GM21529 (cell line): ENCODE measurements around the gene ARL6IP5.

Experiments used
- ATAC-seq: cut with Tn5 transposase; IDR thresholded peaks from one replicate; pipeline ENCODE4 v1.9.1; 2021; ENCODE audit not compliant: unreplicated experiment

ARL6IP5 gene

GRCh38 chr3:69116162-69116561 is 31.4 kb downstream of the ARL6IP5 start:
- ATAC-seq: no peak

- ATAC-seq: no peak
These were observed 32.2 kb downstream of the ARL6IP5 start for GRCh38 chr3:69116897-69117296.

GRCh38 chr3:69118555-69118954 is 33.8 kb downstream of the ARL6IP5 start:
- ATAC-seq: no peak

GRCh38 chr3:69119138-69119537 is 34.4 kb downstream of the ARL6IP5 start:
- ATAC-seq: no peak

GRCh38 chr3:69119681-69120080 is 34.9 kb downstream of the ARL6IP5 start:
- ATAC-seq: no peak

GRCh38 chr3:69120879-69121464 is 36.2 kb downstream of the ARL6IP5 start:
- peak; percentile 90 for ATAC-seq

GRCh38 chr3:69121513-69121912 is 36.8 kb downstream of the ARL6IP5 start:
- ATAC-seq: no peak

GRCh38 chr3:69121950-69122349 is 37.2 kb downstream of the ARL6IP5 start:
- no peak for ATAC-seq

GRCh38 chr3:69122403-69122802 is 37.7 kb downstream of the ARL6IP5 start, which contains the start of gene LMOD3:
Gene LMOD3, minus strand, starts transcription at chr3:69122595. Its CDS starts 209 bp downstream, at chr3:69122386.
- no peak for ATAC-seq

- no peak for ATAC-seq
These were observed 41.5 kb downstream of the ARL6IP5 start for GRCh38 chr3:69126216-69126615.

GRCh38 chr3:69126999-69127398 is 42.3 kb downstream of the ARL6IP5 start:
- ATAC-seq: no peak

- no peak for ATAC-seq
These were observed 43.8 kb downstream of the ARL6IP5 start for GRCh38 chr3:69128509-69128908.

GRCh38 chr3:69129531-69129930 is 44.8 kb downstream of the ARL6IP5 start:
- ATAC-seq: no peak

- peak; percentile 98 for ATAC-seq
These were observed 46.0 kb downstream of the ARL6IP5 start for GRCh38 chr3:69130689-69131088.

- no peak for ATAC-seq
These were observed 52.3 kb downstream of the ARL6IP5 start for GRCh38 chr3:69137005-69137404.

GRCh38 chr3:69137412-69137811 is 52.7 kb downstream of the ARL6IP5 start:
- no peak for ATAC-seq

GRCh38 chr3:69141313-69141712 is 56.6 kb downstream of the ARL6IP5 start:
- no peak for ATAC-seq

GRCh38 chr3:69142090-69142489 is 57.4 kb downstream of the ARL6IP5 start:
- ATAC-seq: no peak

- no peak for ATAC-seq
These were observed 58.2 kb downstream of the ARL6IP5 start for GRCh38 chr3:69142797-69143454.

- no peak for ATAC-seq
These were observed 58.9 kb downstream of the ARL6IP5 start for GRCh38 chr3:69143612-69144011.

GRCh38 chr3:69144631-69145245 is 60.0 kb downstream of the ARL6IP5 start:
- ATAC-seq: no peak

- no peak for ATAC-seq
These were observed 61.0 kb downstream of the ARL6IP5 start for GRCh38 chr3:69145688-69146087.
